T-helper 17 cell (primary cell): Measurements from ENCODE around the gene PLCG1. TPM values are rescaled to one million over a fixed set of nuclear protein-coding genes. Genes with fewer than 3 reads are reported as not detected.
A peak's percentile ranks its signal among the peaks of the same experiment; 100 is the strongest.

ENCODE experiments used
- ATAC-seq: fragments of 150-1000 bp; cut with Tn5 transposase; 2 replicates; pipeline ENCODE4 v1.10.0; 2021; ENCODE audit warnings: mild to moderate bottlenecking, moderate library complexity
- DNase-seq, 3 donors: peaks; one replicate each; pipeline versions ENCODE4 v3.0.0 to v3.0.0-alpha.2; 2020 to 2021
- H3K9me3 ChIP-seq: one replicate; pipeline ENCODE4 v1.7.0; 2013; ENCODE audit warnings: low read length, mild to moderate bottlenecking; ENCODE audit not compliant: control insufficient read depth, poor library complexity, severe bottlenecking
- H3K27ac Mint-ChIP-seq: one replicate; pipeline ENCODE4 v1.8.0; 2022; ENCODE audit warnings: mild to moderate bottlenecking, moderate library complexity, mixed read lengths
- H3K27me3 Mint-ChIP-seq: one replicate; pipeline ENCODE4 v1.8.0; 2022; ENCODE audit warnings: mixed read lengths
- H3K36me3 Mint-ChIP-seq: one replicate; pipeline ENCODE4 v1.8.0; 2022; ENCODE audit warnings: low read depth, mixed read lengths
- H3K4me1 Mint-ChIP-seq: one replicate; pipeline ENCODE4 v1.8.0; 2022; ENCODE audit warnings: mild to moderate bottlenecking, mixed read lengths
- H3K4me3 Mint-ChIP-seq: one replicate; pipeline ENCODE4 v1.8.0; 2022; ENCODE audit warnings: mild to moderate bottlenecking, moderate library complexity, mixed read lengths
- total RNA-seq, 4 donors: library from RNA in 2 of 4; stranded (reverse) in 2 of 4; gene quantifications; one replicate each; pipeline ENCODE4 v1.2.3 and lab custom pipeline; 2022 to 2026

The PLCG1 gene
- total RNA-seq, 2 donors from 2014 or later = 420 to 428 TPM

GRCh38 chr20:41169162-41169690 is 31.9 kb downstream of the PLCG1 start:
- H3K36me3 Mint-ChIP-seq = peaks cover 17% of the 10 kb centered on the region
- no peaks in the 10 kb centered on the region for H3K9me3 ChIP-seq
- DNase-seq = no peak
- peak overlapping the region; percentile 19 for H3K4me3 Mint-ChIP-seq
- H3K27me3 Mint-ChIP-seq = no peaks in the 10 kb centered on the region
- peaks cover 28% of the 10 kb centered on the region for H3K4me1 Mint-ChIP-seq
- peak overlapping the region; percentile 81 for H3K27ac Mint-ChIP-seq
- ATAC-seq = no peak

DNA sequence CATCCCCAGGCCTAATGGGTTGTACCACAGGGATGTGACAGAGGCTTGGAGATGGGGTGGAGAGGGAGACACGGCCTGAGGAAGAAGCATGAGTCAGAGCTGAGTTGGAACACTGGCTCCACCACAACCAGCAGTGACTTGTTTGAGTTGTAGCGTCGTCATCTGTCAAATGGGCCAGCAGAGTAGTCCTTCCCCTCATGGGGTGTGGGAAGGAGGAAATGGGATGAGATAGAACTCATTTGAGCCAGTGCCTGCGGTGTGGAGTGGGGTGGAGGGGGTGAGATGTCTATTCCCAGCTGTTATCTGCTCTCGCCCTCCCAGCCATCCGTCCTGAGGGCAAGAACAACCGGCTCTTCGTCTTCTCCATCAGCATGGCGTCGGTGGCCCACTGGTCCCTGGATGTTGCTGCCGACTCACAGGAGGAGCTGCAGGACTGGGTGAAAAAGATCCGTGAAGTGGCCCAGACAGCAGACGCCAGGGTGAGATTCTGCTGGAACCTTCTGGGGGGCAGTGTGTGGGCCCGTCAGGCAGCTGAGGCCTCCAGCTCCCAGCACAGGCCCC is 32.5 kb downstream of the PLCG1 start:
- ATAC-seq (no peak), DNase-seq (peak in 1 of 3 donors; percentile 2)
- no peak overlapping the region for H3K4me3 Mint-ChIP-seq
- no peaks in the 10 kb centered on the region for H3K27me3 Mint-ChIP-seq
- H3K9me3 ChIP-seq = no peaks in the 10 kb centered on the region
- peak overlapping the region; percentile 81 for H3K27ac Mint-ChIP-seq
- H3K4me1 Mint-ChIP-seq = peaks cover 25% of the 10 kb centered on the region
- peaks cover 14% of the 10 kb centered on the region for H3K36me3 Mint-ChIP-seq

DNA sequence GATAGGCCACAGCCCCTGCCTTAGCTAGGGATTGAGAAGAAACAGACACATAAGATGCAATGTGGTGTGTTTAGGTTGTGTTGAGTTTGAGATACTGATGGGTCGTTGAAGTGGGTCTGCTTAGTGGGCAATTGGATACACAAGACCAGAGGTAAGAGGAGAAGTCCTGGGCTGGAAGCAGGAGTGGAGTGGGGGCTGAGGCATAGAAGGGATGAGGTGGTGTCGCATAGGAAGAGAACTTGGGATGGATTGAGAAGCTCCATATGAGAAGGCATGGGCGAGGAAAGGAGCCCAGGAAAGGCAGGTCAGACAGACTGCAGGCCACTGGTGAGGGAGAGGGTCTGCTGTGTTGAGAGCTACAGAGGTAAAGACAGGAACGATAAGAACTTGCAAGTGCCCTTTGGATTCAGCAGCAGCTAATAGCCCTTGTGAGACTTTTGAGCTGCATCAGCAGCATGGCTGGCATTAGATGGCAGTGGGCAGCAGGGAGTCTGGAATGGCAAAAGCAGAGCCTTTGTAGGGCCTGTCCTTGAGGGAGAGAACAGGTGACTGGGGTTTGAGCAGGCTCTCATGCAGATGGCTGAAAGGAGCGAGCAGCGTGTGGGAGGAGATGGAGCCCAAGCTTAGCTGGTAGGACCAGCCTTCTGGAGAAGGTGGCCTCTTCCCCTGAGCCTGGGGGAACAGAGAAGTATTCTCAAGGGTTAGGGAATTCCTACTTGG is 33.2 kb downstream of the PLCG1 start:
- Mint-ChIP-seq H3K36me3 (peaks cover 14% of the 10 kb centered on the region), H3K27me3 (no peaks in the 10 kb centered on the region), H3K4me3 (no peak overlapping the region), H3K27ac (peak overlapping the region; percentile 81), H3K4me1 (peaks cover 23% of the 10 kb centered on the region)
- DNase-seq (peak in 1 of 3 donors; percentile 4), ATAC-seq (no peak)
- no peaks in the 10 kb centered on the region for H3K9me3 ChIP-seq

- Mint-ChIP-seq H3K4me1 (peaks cover 22% of the 10 kb centered on the region), H3K4me3 (no peak overlapping the region), H3K36me3 (peaks cover 14% of the 10 kb centered on the region), H3K27ac (peak overlapping the region; percentile 81), H3K27me3 (no peaks in the 10 kb centered on the region)
- H3K9me3 ChIP-seq = no peaks in the 10 kb centered on the region
- ATAC-seq (no peak), DNase-seq (peak in 1 of 3 donors; percentile 1)
These were observed 34.5 kb downstream of the PLCG1 start for GRCh38 chr20:41171736-41172295.

DNA sequence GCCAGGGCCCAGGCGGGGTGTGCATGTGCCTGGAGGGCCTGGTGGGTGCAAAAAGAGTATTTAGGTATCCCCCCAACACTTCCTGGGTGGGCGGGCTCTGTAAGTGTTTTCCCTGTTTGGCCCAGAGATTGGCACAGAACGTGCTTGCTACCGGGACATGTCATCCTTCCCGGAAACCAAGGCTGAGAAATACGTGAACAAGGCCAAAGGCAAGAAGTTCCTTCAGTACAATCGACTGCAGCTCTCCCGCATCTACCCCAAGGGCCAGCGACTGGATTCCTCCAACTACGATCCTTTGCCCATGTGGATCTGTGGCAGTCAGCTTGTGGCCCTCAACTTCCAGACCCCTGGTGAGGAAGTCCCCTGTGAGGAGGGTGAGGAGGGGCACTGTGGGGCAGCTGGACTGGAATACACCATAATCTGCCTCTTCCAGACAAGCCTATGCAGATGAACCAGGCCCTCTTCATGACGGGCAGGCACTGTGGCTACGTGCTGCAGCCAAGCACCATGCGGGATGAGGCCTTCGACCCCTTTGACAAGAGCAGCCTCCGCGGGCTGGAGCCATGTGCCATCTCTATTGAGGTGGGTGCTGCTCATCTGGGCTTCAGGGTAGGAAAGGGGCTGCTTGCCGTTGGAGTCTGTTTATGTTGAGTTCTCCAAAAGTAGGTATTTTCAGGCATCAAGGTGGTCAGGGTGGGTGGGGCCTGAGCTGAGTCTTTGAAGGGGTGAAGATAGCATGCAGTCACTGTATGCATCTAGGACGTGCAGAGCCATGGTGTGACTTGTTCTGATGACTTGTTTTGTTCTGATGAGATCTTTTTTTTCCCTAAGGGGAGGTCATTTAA is 35.2 kb downstream of the PLCG1 start:
- H3K9me3 ChIP-seq = no peaks in the 10 kb centered on the region
- Mint-ChIP-seq H3K4me3 (no peak overlapping the region), H3K27me3 (no peaks in the 10 kb centered on the region), H3K36me3 (peaks cover 10% of the 10 kb centered on the region), H3K27ac (no peak overlapping the region), H3K4me1 (peaks cover 16% of the 10 kb centered on the region)
- ATAC-seq = peak; percentile 23
- DNase-seq = peak in 1 of 3 donors; percentile 3

DNA sequence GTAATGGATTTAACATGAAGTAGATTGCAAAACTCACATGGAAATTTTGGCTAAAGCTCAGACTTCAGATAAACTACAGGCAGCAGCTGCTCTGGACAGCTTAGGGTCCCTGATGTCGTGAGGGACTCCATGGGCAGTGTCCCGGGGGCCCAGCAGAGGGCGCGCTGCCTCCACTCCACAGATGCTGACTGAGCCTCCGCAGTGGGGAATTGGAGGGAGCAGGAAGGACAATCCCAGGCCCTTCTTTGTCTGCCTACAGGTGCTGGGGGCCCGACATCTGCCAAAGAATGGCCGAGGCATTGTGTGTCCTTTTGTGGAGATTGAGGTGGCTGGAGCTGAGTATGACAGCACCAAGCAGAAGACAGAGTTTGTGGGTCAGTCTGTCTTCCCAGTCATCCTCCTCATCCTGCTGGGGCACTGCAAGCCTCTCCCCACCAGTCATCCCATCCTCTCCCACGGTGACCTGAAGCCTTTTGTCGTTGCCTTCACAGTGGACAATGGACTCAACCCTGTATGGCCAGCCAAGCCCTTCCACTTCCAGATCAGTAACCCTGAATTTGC is 35.9 kb downstream of the PLCG1 start:
- no peak overlapping the region for H3K27ac Mint-ChIP-seq
- H3K36me3 Mint-ChIP-seq = peaks cover 10% of the 10 kb centered on the region
- no peak overlapping the region for H3K4me3 Mint-ChIP-seq

GRCh38 chr20:41173791-41174341 is 36.5 kb downstream of the PLCG1 start:
- Mint-ChIP-seq H3K27ac (peak overlapping the region; percentile 89), H3K4me3 (no peak overlapping the region), H3K4me1 (peaks cover 16% of the 10 kb centered on the region), H3K27me3 (no peaks in the 10 kb centered on the region), H3K36me3 (peaks cover 10% of the 10 kb centered on the region)
- ATAC-seq (no peak), DNase-seq (peak in 1 of 3 donors; percentile 5)
- H3K9me3 ChIP-seq = no peaks in the 10 kb centered on the region

More for the DNA sequence above, 35.9 kb downstream of the PLCG1 start:
- DNase-seq = peak; percentile 46 to 59 (median 51)
- H3K9me3 ChIP-seq = no peaks in the 10 kb centered on the region
- ATAC-seq = peak; percentile 89
- no peaks in the 10 kb centered on the region for H3K27me3 Mint-ChIP-seq
- peaks cover 16% of the 10 kb centered on the region for H3K4me1 Mint-ChIP-seq

GRCh38 chr20:41174373-41174772 is 37.0 kb downstream of the PLCG1 start:
- no peak overlapping the region for H3K4me3 Mint-ChIP-seq
- H3K27me3 Mint-ChIP-seq = no peaks in the 10 kb centered on the region
- H3K9me3 ChIP-seq = no peaks in the 10 kb centered on the region
- H3K36me3 Mint-ChIP-seq = peaks cover 10% of the 10 kb centered on the region
- peaks cover 16% of the 10 kb centered on the region for H3K4me1 Mint-ChIP-seq
- DNase-seq = peak in 1 of 3 donors; percentile 1
- peak overlapping the region; percentile 89 for H3K27ac Mint-ChIP-seq
- ATAC-seq = no peak

DNA sequence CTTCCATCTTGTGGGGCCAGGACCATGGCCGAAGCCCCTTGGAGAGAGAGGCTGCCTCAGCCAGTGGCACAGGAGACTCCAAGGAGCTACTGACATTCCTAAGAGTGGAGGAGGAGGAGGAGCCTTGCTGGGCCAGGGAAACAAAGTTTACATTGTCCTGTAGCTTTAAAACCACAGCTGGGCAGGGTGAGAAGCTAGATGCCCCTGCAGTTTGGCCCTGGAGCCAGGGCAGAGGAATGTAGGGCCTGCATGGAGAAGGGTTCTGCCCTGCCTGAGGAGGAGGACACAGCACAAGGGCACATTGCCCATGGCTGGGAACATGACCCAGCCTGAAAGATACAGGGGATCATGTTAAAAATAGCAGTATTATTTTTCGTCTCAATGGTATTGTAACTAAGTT is 37.4 kb downstream of the PLCG1 start:
- Mint-ChIP-seq H3K4me1 (peaks cover 13% of the 10 kb centered on the region), H3K27ac (peak overlapping the region; percentile 89), H3K27me3 (no peaks in the 10 kb centered on the region), H3K36me3 (peaks cover 10% of the 10 kb centered on the region), H3K4me3 (no peak overlapping the region)
- DNase-seq (peak in 1 of 3 donors; percentile 4), ATAC-seq (no peak)
- H3K9me3 ChIP-seq = no peaks in the 10 kb centered on the region

GRCh38 chr20:41175201-41175651 is 37.9 kb downstream of the PLCG1 start:
- Mint-ChIP-seq H3K27ac (no peak overlapping the region), H3K36me3 (peaks cover 9% of the 10 kb centered on the region)
- ATAC-seq = no peak

GRCh38 chr20:41175727-41176330 is 38.5 kb downstream of the PLCG1 start:
- no peaks in the 10 kb centered on the region for H3K27me3 Mint-ChIP-seq

More at GRCh38 chr20:41175201-41175651, 37.9 kb downstream of the PLCG1 start:
- Mint-ChIP-seq H3K27me3 (no peaks in the 10 kb centered on the region), H3K4me1 (peaks cover 12% of the 10 kb centered on the region), H3K4me3 (no peak overlapping the region)
- DNase-seq = peak in 1 of 3 donors; percentile 1
- H3K9me3 ChIP-seq = no peaks in the 10 kb centered on the region

More at GRCh38 chr20:41175727-41176330, 38.5 kb downstream of the PLCG1 start:
- Mint-ChIP-seq H3K36me3 (peaks cover 6% of the 10 kb centered on the region), H3K4me1 (peaks cover 10% of the 10 kb centered on the region), H3K4me3 (no peak overlapping the region), H3K27ac (no peak overlapping the region)
- ATAC-seq = no peak
- DNase-seq = peak in 1 of 3 donors; percentile 3
- no peaks in the 10 kb centered on the region for H3K9me3 ChIP-seq
